DMS114 treated with DMSO at 0.1 percent for 48 hours (cell line): Measurements from ENCODE around the gene ZNF200.
A peak's percentile ranks its signal among the peaks of the same experiment; 100 is the strongest.
"Not testable (repeated sequence)": the region's sequence is repeated elsewhere in the genome, so short reads cannot be mapped to it uniquely, and the experiment has no call there.

Experiments used
- DNase-seq: peaks from one replicate; lab custom pipeline; 2025; ENCODE audit not compliant: unreplicated experiment; lab: John Stamatoyannopoulos, UW

The ZNF200 gene

GRCh38 chr16:3198334-3199072 is 36.5 kb downstream of the ZNF200 start:
- no peak for DNase-seq

DNA sequence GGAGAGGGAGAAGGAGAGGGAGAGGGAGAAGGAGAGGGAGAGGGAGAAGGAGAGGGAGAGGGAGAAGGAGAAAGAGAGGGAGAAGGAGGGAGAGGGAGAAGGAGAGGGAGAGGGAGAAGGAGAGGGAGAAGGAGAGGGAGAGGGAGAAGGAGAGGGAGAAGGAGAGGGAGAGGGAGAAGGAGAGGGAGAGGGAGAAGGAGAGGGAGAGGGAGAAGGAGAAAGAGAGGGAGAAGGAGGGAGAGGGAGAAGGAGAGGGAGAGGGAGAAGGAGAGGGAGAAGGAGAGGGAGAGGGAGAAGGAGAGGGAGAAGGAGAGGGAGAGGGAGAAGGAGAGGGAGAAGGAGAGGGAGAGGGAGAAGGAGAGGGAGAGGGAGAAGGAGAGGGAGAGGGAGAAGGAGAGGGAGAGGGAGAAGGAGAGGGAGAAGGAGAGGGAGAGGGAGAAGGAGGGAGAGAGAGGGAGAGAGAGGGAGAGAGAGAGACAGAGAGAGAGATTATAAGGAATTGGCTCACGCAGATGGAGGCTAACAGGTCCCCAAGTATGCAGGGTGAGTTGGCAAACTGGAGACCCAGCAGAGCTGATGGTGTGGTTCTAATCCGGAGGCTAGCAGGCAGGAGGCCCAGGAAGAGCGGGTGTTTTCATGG is 37.1 kb downstream of the ZNF200 start:
- DNase-seq = not testable (repeated sequence)

- no peak for DNase-seq
These were observed 39.0 kb downstream of the ZNF200 start for GRCh38 chr16:3195975-3196374.

DNA sequence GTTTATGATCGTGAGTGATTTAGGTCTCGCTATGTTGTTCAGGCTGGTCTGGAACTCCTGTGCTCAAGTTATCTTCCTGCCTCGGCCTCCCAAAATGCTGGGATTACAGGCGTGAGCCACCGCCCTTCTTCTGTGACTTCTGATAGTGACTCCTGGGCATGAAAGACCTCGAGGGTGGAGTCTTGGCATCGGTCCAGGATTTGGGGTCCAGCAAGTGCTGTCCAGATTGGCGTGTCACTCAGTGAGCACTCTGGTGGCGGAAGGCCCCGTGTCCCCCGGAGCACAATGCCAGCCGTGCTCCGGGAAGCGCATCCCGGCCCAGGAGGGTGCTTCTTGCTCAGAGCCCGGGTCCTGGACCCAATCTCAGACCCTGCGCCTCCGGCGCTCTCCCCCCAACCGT is 40.2 kb downstream of the ZNF200 start:
- DNase-seq = no peak

GRCh38 chr16:3193221-3194212 is 41.4 kb downstream of the ZNF200 start:
- no peak for DNase-seq

GRCh38 chr16:3192476-3193019 is 42.4 kb downstream of the ZNF200 start:
- DNase-seq = no peak

DNA sequence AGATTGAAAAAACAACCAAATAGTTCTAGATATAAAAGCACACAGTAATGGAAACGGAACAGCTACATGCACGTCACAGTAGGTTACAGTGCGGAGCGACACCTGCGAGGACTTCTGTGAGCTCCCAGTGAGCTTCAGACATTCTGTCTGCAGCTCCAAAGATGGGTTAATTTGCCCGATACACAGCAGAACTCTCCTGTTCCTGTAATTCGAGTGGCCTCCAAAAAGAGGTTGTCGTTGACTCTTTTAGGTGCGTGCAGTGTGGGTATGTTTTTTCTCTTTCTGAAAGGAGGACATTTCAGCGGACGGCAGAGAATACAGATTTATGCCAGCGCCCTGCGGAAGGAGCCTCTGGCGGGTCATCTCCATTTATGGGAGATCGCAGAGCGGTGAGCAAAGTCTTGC is 44.0 kb downstream of the ZNF200 start:
- DNase-seq = peak; percentile 51

DNA sequence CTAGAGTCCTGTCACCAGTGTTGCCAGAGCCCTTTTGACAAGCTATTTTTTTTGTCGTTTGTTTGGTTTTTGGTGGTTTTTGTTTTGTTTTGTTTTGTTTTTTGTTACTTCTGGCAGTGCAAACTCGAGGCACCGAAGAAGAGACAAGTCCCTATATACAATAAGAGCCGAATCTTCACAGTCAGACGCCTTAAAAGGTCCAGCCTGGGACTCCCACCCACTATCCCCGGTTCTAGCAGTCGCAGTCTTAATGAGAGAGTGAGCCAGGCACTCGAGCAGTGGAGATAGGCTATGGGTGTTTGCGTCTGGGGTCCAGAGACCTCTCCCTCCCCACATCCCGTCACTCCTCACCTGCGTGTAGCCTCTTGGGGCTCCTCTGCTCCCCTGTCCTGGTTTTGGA is 45.1 kb downstream of the ZNF200 start:
- DNase-seq = no peak

- peak; percentile 59 for DNase-seq
These were observed 45.8 kb downstream of the ZNF200 start for GRCh38 chr16:3188925-3189825.

- no peak for DNase-seq
These were observed 46.4 kb downstream of the ZNF200 start for GRCh38 chr16:3188675-3188924.

GRCh38 chr16:3187798-3188674 is 46.9 kb downstream of the ZNF200 start, which contains the start of gene OR1F1:
Gene OR1F1, plus strand, starts transcription at chr16:3188204.
- no peak for DNase-seq

DNA sequence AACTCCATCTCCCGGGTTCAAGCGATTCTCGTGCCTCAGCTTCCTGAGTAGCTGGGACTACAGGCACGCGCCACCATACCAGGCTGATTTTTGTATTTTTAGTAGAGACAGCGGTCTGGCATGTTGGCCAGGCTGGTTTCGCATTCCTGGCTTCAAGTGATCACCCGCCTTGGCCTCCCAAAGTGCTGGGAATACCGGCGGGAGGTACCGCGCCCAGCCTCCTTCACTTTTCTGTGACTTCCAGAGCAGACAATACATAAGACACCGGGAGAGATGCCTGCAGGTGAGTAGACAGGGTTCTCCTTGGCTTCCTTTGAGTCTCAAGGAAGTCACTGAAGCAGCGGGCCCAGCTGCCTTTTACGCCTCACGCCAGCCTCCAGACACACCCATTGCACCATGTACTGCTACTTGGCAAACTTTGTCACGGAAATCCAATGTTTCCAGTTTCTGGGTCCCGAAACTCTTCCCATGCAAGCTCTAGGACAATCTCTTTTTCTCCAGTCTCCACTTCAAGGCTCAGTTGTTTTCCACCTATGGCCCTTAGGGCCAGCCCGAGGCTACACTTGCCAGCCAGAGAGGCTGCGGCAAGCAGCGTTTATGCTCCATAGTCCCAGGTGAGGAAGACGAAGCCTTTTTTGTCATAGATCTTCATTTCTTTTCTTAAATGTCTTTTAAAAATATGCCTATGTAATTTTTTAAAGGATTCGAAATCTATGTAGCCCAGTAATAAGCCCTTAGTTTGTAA is 47.8 kb downstream of the ZNF200 start:
- DNase-seq = no peak

- no peak for DNase-seq
These were observed 51.4 kb downstream of the ZNF200 start for GRCh38 chr16:3183445-3184139.

- no peak for DNase-seq
These were observed 52.1 kb downstream of the ZNF200 start for GRCh38 chr16:3182608-3183444.

DNA sequence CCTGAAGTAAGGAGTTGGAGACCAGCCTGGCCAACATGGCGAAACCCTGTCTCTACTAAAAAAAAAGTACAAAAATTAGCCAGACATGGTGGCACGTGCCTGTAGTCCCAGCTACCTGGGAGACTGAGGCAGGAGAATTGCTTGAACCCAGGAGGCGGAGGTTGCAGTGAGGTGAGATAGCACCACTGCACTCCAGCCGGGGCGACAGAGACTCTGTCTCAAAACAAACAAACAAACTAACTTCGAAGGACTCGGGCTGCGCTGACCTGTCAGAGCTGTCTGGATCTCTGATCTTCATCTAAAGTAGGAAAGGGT is 52.7 kb downstream of the ZNF200 start:
- DNase-seq = not testable (repeated sequence)

DNA sequence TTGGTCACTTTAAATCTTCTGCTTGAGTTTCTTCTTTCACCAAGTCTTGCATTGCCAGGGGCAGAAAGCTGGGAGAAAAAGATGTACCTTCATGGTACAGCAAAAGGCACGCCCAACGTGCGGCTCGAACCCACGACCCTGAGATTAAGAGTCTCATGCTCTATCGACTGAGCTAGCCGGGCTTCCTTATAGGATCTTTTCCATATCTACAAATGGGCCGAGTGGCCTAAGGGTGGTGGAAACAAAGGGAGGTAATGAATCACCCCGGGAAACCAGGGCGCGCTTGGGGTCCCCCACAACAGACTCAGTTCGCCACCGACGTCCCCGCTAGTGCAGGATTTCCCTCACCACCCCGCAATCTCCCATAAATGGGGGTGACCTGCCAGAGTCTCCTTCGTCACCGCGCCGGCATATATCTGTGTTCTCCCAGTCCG is 54.5 kb downstream of the ZNF200 start:
- no peak for DNase-seq

DNA sequence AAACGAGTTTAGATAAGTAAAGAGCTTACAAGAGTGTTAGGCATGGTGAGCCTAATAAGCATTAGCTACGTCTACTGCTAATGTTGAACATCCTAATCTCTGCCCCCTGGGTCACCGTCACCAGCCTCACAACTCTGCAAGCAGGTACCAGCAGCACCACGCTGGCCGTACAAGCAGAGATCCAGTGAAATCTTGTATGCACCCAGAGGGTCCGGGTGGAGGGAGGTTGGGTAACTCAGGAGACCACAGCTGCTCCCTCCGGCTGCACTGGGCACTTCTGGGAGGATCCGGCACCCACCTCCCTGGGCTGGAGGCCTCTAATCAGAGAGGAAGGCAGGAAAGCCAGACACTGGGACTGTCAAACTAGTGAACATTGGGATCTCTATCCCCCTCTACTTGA is 55.3 kb downstream of the ZNF200 start:
- no peak for DNase-seq
